Astrocyte of the cerebellum (primary cell): Measurements from ENCODE around the gene GLI3.
A peak's percentile ranks its signal among the peaks of the same experiment; 100 is the strongest.

Experiments
- DNase-seq: peaks from one replicate; pipeline ENCODE4 v3.0.0-alpha.2; 2011; ENCODE audit warnings: low read depth
- H3K4me3 ChIP-seq: 2 replicates; pipeline ENCODE4 v1.5.1; 2011; ENCODE audit warnings: mild to moderate bottlenecking, low read depth, low read length, moderate library complexity
- in situ Hi-C: cut with HindIII; loops from 2 replicates; pipeline ENCODE4 v1.10.0; 2017; ENCODE audit warnings: low sequenced_read_pairs
- TF ChIP-seq, protein P1 (sequence below): IDR thresholded peaks from 2 replicates; pipeline ENCODE4 v1.5.1; 2012; ENCODE audit warnings: low read length, low read depth, moderate library complexity, mild to moderate bottlenecking; ENCODE audit errors: missing control alignments

GLI3 gene

DNA sequence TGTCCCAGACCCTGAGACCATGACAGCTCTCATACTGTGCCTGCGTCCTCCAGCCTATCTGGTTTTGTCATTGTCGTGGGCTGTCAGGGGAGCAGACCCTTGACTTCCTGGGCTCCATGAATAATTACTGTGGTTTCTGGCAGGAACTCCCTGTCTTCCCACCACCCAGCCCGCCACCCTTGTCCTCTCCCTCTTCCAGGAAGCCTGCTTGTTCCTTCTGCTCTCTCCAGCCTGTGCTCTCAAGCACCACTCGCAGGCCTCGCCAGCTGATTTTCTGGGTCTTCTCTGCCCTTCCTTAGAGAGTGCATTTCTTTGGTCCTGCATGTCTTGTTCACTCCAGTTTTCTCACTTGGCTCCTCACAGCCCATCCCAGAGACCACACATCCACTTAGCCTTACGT, 309.6 kb downstream of the GLI3 start:
- DNase-seq: no peak
- in situ Hi-C loops: no loop called here
- TF ChIP-seq, protein P1, sequence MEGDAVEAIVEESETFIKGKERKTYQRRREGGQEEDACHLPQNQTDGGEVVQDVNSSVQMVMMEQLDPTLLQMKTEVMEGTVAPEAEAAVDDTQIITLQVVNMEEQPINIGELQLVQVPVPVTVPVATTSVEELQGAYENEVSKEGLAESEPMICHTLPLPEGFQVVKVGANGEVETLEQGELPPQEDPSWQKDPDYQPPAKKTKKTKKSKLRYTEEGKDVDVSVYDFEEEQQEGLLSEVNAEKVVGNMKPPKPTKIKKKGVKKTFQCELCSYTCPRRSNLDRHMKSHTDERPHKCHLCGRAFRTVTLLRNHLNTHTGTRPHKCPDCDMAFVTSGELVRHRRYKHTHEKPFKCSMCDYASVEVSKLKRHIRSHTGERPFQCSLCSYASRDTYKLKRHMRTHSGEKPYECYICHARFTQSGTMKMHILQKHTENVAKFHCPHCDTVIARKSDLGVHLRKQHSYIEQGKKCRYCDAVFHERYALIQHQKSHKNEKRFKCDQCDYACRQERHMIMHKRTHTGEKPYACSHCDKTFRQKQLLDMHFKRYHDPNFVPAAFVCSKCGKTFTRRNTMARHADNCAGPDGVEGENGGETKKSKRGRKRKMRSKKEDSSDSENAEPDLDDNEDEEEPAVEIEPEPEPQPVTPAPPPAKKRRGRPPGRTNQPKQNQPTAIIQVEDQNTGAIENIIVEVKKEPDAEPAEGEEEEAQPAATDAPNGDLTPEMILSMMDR: no peak
- H3K4me3 ChIP-seq: no peak overlapping the region

DNA sequence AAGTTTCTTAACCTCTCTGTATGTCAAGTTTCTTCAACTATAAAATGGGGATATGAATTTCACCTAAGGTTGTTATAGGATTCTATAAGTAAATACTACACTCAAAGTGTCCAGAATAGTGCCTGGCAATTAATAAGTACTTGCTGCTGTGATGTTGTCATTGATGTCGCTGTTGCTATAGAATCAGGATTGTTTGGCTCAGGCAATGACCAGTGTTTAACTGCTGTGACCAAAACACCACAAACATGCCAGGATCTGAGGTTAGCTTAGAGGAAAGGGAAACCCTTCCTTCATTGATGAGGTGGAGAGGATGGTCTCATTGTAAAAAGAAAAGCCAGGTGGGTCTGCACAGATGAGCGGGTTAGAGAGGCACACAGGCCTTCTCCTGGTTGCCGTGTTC, 311.1 kb downstream of the GLI3 start:
- TF ChIP-seq, protein P1: no peak
- DNase-seq: no peak
- no peak overlapping the region for H3K4me3 ChIP-seq
- in situ Hi-C loops: no loop called here

DNA sequence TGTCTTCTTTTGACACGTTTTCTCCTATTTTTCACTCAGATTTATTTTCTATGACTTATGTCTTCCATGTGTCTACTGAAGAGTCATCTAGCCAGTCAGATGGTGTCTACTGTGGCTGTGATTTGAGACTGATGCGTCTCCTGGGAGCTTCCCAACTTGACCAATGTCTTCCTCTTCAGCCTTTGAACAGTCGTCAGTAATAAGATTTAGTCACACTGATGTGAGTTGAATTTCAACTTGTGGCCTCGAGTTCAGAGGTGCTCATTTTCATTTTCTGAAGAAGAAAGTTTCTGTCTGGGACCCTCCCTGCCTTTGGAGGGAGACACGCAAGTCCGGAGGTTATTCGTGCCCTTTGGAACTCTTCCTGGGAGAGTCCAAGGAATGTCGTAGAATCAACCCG, 312.2 kb downstream of the GLI3 start:
- TF ChIP-seq, protein P1: no peak
- H3K4me3 ChIP-seq: no peak overlapping the region
- DNase-seq: no peak
- in situ Hi-C loops: no loop called here

DNA sequence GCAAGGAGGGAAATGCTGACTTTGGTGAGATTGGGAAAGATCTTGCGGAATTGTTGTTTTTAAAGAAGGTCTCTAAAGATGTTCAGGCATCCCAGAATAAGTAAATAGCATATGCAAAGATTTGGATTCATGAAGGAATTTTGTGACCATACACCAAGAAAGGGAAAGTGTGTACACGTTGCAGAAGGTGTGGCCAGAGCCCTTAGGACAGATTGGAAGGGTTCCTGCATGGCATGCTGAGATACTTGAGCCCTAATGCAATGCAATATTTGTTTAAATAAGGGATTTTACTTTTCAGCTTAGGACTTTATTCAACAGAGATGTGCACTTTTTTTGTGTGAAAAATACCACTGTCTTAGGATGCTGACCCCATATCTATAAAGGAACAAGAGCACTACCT, 314.6 kb downstream of the GLI3 start:
- TF ChIP-seq, protein P1: no peak
- no peak overlapping the region for H3K4me3 ChIP-seq
- DNase-seq: no peak
- in situ Hi-C loops: no loop called here

DNA sequence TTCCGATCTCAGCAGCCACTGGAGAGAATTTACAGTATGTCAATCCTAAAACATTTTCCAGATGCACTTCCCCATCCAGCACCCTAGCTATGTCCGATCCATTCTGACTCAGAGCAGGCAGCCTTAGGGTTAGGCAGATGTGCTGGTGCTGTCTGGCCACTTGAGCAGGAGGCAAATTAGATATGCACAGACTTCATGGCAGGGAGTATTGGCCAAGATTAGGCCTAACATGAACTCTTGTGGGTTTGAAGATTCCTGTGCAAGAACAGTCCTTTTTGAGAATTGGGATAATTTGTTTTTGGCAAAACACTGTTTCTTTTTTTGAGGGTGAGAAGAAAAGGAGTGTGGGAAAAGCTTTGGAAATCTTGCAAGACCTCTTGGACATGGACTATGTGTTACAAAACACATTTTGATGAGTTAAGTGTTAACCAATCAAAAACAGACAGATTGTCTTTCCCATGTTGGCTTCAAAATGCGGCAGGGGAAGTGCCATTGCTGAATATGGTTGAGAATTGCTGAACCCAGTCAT, 315.5 kb downstream of the GLI3 start:
- in situ Hi-C loops: no loop called here
- TF ChIP-seq, protein P1: no peak
- DNase-seq: no peak
- H3K4me3 ChIP-seq: no peak overlapping the region

DNA sequence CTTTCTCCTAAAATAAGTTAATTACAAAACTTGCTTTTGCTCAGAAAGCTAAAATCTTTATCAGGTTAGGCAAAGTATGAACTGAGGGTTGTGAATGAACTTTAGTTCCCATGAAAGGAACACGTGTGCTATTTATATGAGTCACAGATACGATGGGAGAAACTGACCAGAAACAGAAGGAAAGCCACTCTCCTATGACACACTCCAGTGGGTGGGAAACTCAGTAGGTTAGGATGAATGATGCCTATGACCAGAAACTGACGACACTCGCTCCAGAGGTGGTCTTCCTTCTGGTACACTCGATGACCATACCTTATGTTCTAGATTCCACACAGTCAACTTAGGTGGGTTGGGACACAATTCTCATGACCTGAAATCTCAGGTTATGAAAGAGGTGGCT, 318.4 kb downstream of the GLI3 start:
- DNase-seq: no peak
- H3K4me3 ChIP-seq: no peak overlapping the region
- TF ChIP-seq, protein P1: no peak
- in situ Hi-C loops: no loop called here

DNA sequence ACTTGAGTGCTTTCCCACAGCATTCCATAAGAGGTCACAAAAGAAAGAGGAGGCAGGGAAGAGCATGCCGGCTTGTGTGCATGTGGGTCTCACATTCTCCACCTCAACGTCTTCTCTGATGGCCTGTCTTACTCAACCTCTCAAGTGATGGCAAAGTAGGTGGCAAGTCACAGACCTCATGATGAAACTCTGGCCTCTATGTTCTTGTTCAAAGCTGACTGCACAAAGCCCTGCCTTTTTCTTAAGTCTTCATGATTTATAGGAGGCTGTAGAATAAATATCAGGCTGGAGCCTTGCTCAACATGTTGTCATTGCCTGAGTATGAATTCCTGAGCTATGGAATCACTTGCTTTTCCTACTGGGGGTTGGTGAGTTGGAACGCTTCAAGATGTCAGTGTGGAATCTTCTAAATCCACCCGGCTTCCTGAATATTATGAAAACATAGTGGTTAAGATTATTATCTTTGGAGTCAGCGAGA, 320.5 kb downstream of the GLI3 start:
- DNase-seq: peak; percentile 90
- H3K4me3 ChIP-seq: no peak overlapping the region
- TF ChIP-seq, protein P1: no peak
- in situ Hi-C loops: no loop called here
